ENCODE results near the gene EDDM13.

- TF ChIP-seq CTCF (IDR thresholded peaks at IDR 0.05) (no peak), POLR2A (IDR thresholded peaks at IDR 0.05) (no peak)
These were observed 60.1 kb downstream of the EDDM13 start for GRCh38 chr19:56332695-56333094.

Data from lower leg skin (tissue), 3 donors.